GM12878 (cell line): Measurements from ENCODE around the gene PNPO. TPM values are rescaled to one million over a fixed set of nuclear protein-coding genes. Genes with fewer than 3 reads are reported as not detected.

Experiments used
- ATAC-seq: fragments of 200-7000 bp; cut with Tn5 transposase; 3 replicates; pipeline ENCODE4 v1.9.1; 2020; ENCODE audit warnings: mild to moderate bottlenecking, moderate library complexity
- BruUV-seq: library from RNA; stranded (reverse); fragments of 400-500 nt; replicated peaks from 2 replicates; lab custom pipeline; 2021; lab: Mats Ljungman, UMichigan
- CTCF ChIA-PET: fragments of 300-600 bp; sonication (Branson Sonifier 250); formaldehyde crosslinking; extraction: SDS; loops from one replicate; lab custom pipeline; 2021; ENCODE audit warnings: inconsistent platforms; lab: Yijun Ruan, JAX
- POLR2A ChIA-PET: fragments of 350-600 bp; formaldehyde crosslinking; extraction: SDS; loops from one replicate; lab custom pipeline; 2021; ENCODE audit warnings: inconsistent platforms; lab: Charles Lee
- RAD21 ChIA-PET: fragments of 300-600 bp; sonication (Branson Sonifier 250); formaldehyde crosslinking; loops from one replicate; lab custom pipeline; 2023; ENCODE audit warnings: antibody characterized with exemption; ENCODE audit not compliant: unreplicated experiment; lab: Charles Lee
- SMC1A ChIA-PET: fragments of 300-600 bp; sonication (Branson Sonifier 250); formaldehyde crosslinking; loops from one replicate; lab custom pipeline; 2023; ENCODE audit not compliant: unreplicated experiment, uncharacterized antibody; lab: Charles Lee
- DNase-seq: peaks from one replicate; pipeline ENCODE4 v3.0.0-alpha.2; 2011; ENCODE audit warnings: low read depth, low spot score
- FAIRE-seq: peaks from 3 replicates; lab custom pipeline; 2011; peaks lifted over from hg19 to GRCh38; lab: Jason Lieb, UNC
- H2AFZ ChIP-seq: 2 replicates; pipeline ENCODE4 v1.6.0; 2011; ENCODE audit warnings: low read depth, low read length, control low read depth; ENCODE audit not compliant: control insufficient read depth
- H3K27ac ChIP-seq: 2 replicates; pipeline ENCODE4 v1.5.1; 2011; ENCODE audit warnings: control low read depth; ENCODE audit not compliant: control insufficient read depth, insufficient read depth
- H3K27me3 ChIP-seq, 2 experiments: replicated peaks in 1 of 2; 2 replicates each; pipeline versions ENCODE4 v1.6.0 to v1.6.1; 2011; ENCODE audit warnings: low read length in 1 of 2; ENCODE audit not compliant: control insufficient read depth in 2 of 2, insufficient read depth in 2 of 2
- H3K36me3 ChIP-seq, 2 experiments: 2 replicates each; pipeline ENCODE4 v1.5.1; 2011; ENCODE audit warnings: low read length in 1 of 2; ENCODE audit not compliant: control insufficient read depth in 2 of 2, insufficient read depth in 2 of 2
- H3K4me1 ChIP-seq: 2 replicates; pipeline ENCODE4 v1.6.1; 2011; ENCODE audit warnings: mild to moderate bottlenecking, low read length, moderate library complexity, mixed read lengths; ENCODE audit not compliant: control insufficient read depth, insufficient read depth
- H3K4me2 ChIP-seq: 2 replicates; pipeline ENCODE4 v1.6.0; 2011; ENCODE audit warnings: control low read depth; ENCODE audit not compliant: control insufficient read depth, insufficient read depth
- H3K4me3 ChIP-seq: fragments of 200-600 bp; sonication (generic); 2 replicates; pipeline ENCODE4 v1.5.1; 2016
- H3K79me2 ChIP-seq: 2 replicates; pipeline ENCODE4 v1.6.0; 2011; ENCODE audit warnings: low read length; ENCODE audit not compliant: control insufficient read depth, insufficient read depth
- H3K9ac ChIP-seq: 2 replicates; pipeline ENCODE4 v1.8.0; 2011; ENCODE audit warnings: low read length, control low read depth, mixed read lengths; ENCODE audit not compliant: control insufficient read depth, insufficient read depth
- H3K9me3 ChIP-seq: replicated peaks from 3 replicates; pipeline ENCODE4 v1.5.1; 2011; ENCODE audit warnings: mild to moderate bottlenecking, low read length; ENCODE audit not compliant: control insufficient read depth, insufficient read depth
- H4K20me1 ChIP-seq: 2 replicates; pipeline ENCODE4 v1.6.0; 2011; ENCODE audit not compliant: control insufficient read depth, insufficient read depth
- EGR1 ChIP-seq, 2 experiments: IDR thresholded peaks; 1 replicate in 1 of 2; 2 replicates in 1 of 2; pipeline ENCODE4 v1.6.1; 2011 to 2012; ENCODE audit warnings: low read depth in 2 of 2, low read length in 2 of 2, borderline replicate concordance in 1 of 2, mild to moderate bottlenecking in 1 of 2, moderate library complexity in 1 of 2
- MAX ChIP-seq: IDR thresholded peaks from 2 replicates; pipeline ENCODE4 v1.6.1; 2012; ENCODE audit warnings: low read depth, low read length, improper control_type of control experiment
- NFXL1 ChIP-seq: fragments of 450-650 bp; IDR thresholded peaks from 2 replicates; pipeline ENCODE4 v1.6.1; 2017; ENCODE audit warnings: antibody characterized with exemption, mild to moderate bottlenecking, borderline replicate concordance
- SMAD1 ChIP-seq: fragments of 450-650 bp; IDR thresholded peaks from 2 replicates; pipeline ENCODE4 v1.6.1; 2018; ENCODE audit warnings: mild to moderate bottlenecking, low read depth; ENCODE audit not compliant: partially characterized antibody
- SUPT20H ChIP-seq: IDR thresholded peaks from 2 replicates; pipeline ENCODE4 v1.6.1; 2011; ENCODE audit warnings: low read depth, mild to moderate bottlenecking, low read length, moderate library complexity, borderline replicate concordance; ENCODE audit not compliant: control insufficient read depth
- TCF3 ChIP-seq: IDR thresholded peaks from 2 replicates; pipeline ENCODE4 v1.6.1; 2012; ENCODE audit warnings: low read depth, mild to moderate bottlenecking, low read length, borderline replicate concordance; ENCODE audit not compliant: insufficient read depth
- ZNF687 ChIP-seq: fragments of 450-650 bp; IDR thresholded peaks from 2 replicates; pipeline ENCODE4 v1.6.1; 2017; ENCODE audit warnings: mild to moderate bottlenecking, moderate library complexity
- WGBS: methylation state at CpG from one replicate; pipeline ENCODE4 v1.1.6; 2016; ENCODE audit warnings: low lambda C conversion rate; ENCODE audit not compliant: insufficient replicate concordance, insufficient coverage; ENCODE audit errors: missing lambda C conversion rate; 5-methylcytosine and 5-hydroxymethylcytosine counted together
- in situ Hi-C: fragments of 300-500 bp; cut with MboI; formaldehyde crosslinking; loops from 9 replicates; pipeline ENCODE4 v1.14.3; 2018; ENCODE audit warnings: mixed read lengths
- intact Hi-C: fragments of 100-400 bp; cut with micrococcal nuclease; formaldehyde crosslinking; loops from one replicate; pipeline ENCODE4 v1.14.2; 2022; ENCODE audit not compliant: unreplicated experiment
- polyA plus RNA-seq, 11 experiments: library from polyadenylated mRNA; depleted of rRNA in 4 of 11; unstranded in 6 of 11; stranded (reverse) in 5 of 11; fragments of >200 nt; fragmentation: Nextera tagmentation in 4 of 11; fragmentation: Illumina TruSeq in 1 of 11; extraction: Ambion mirVana in 4 of 11; extraction: Trizol in 1 of 11; gene quantifications; 1 replicate in 1 of 11; 2 replicates in 10 of 11; pipeline versions ENCODE4 v1.2.1 to v1.2.3, GENCODE V29; 2011 to 2016; ENCODE audit warnings: inconsistent platforms in 2 of 11, missing spikeins in 2 of 11, low read depth in 1 of 11
- total RNA-seq, 4 experiments: library from RNA; depleted of rRNA in 3 of 4; stranded (reverse); fragments of >200 nt in 3 of 4; fragmentation: Illumina TruSeq in 1 of 4; extraction: Trizol in 1 of 4; gene quantifications; 2 replicates each; pipeline versions ENCODE4 v1.2.1 to v1.2.3, GENCODE V29; 2013 to 2021

The PNPO gene
- total and polyA plus RNA-seq, 10 of the 15 experiments (the other 5 are each of a cell fraction or from before 2014, with no cell fraction given) = 13.9 to 52.6 (median 37.3) TPM

GRCh38 chr17:47905221-47905733 is 36.1 kb upstream of the PNPO start:
- CTCF ChIA-PET = interaction anchor here (0.8 to 1.4 kb wide), 3 partner anchors 64 to 121 kb away, joined by 3 to 4 read pairs (median 3); partner anchors contain the start of gene SCRN2
- no peak overlapping the region for H2AFZ ChIP-seq
- no peaks in the 10 kb centered on the region for H3K9me3 ChIP-seq
- no peaks in the 10 kb centered on the region for H3K79me2 ChIP-seq
- TF ChIP-seq SUPT20H = no peak
- WGBS = 80% methylated on average over 8 of the region's 8 CpGs
- no peak for DNase-seq
- BruUV-seq = no TSS peak
- H3K4me1 ChIP-seq = no peaks in the 10 kb centered on the region; the same call in 1 of the 2 replicates
- POLR2A ChIA-PET = interaction anchor here (1.0 kb wide), 1 partner anchor 8 kb away, joined by 3 read pairs; no protein-coding TSS in a partner anchor
- H3K4me3 ChIP-seq = no peak overlapping the region
- SMC1A ChIA-PET = interaction anchor here (0.6 kb wide), 1 partner anchor 10 kb away, joined by 3 read pairs; no protein-coding TSS in a partner anchor
- H4K20me1 ChIP-seq = no peaks in the 10 kb centered on the region
- no peak overlapping the region for H3K9ac ChIP-seq
- RAD21 ChIA-PET = interaction anchor here (0.8 to 1.2 kb wide), 2 partner anchors 65 to 113 kb away, joined by 3 read pairs; partner anchors contain the start of gene CDK5RAP3
- in situ Hi-C loops (no loop called here), intact Hi-C loops (no loop called here)
- no peak overlapping the region for H3K27ac ChIP-seq
- no peaks in the 10 kb centered on the region for H3K27me3 ChIP-seq
- ATAC-seq = no peak
- H3K4me2 ChIP-seq = no peak overlapping the region
- FAIRE-seq = no peak
- no peaks in the 10 kb centered on the region for H3K36me3 ChIP-seq

- BruUV-seq = no TSS peak
- Histone ChIP-seq H3K4me1 (no peaks in the 10 kb centered on the region), H3K9me3 (no peaks in the 10 kb centered on the region), H3K36me3 (no peaks in the 10 kb centered on the region), H3K79me2 (no peaks in the 10 kb centered on the region), H3K27me3 (no peaks in the 10 kb centered on the region), H2AFZ (no peak overlapping the region), H3K9ac (no peak overlapping the region), H3K4me2 (no peak overlapping the region), H4K20me1 (no peaks in the 10 kb centered on the region), H3K27ac (no peak overlapping the region), H3K4me3 (no peak overlapping the region)
- 100% methylated on average over 3 of the region's 3 CpGs for WGBS
- ChIA-PET CTCF (no interaction called here), RAD21 (no interaction called here), POLR2A (no interaction called here), SMC1A (no interaction called here)
- TF ChIP-seq NFXL1 (no peak), SMAD1 (no peak), ZNF687 (no peak), TCF3 (no peak), MAX (no peak), EGR1 (IDR thresholded peaks at IDR 0.05; ENCODE audit: borderline replicate concordance in 1 of 2, low read depth in 2 of 2, low read length in 2 of 2) (no peak)
- ATAC-seq (no peak), FAIRE-seq (no peak), DNase-seq (no peak)
- intact Hi-C loops = no loop called here
- in situ Hi-C loops = no loop called here
Observed at GRCh38 chr17:47906443-47906842, 34.9 kb upstream of the PNPO start.
